ENCODE measurements around the gene CCDC78. TPM values are rescaled to one million over a fixed set of nuclear protein-coding genes. Genes with fewer than 3 reads are reported as not detected.

The CCDC78 gene
- total RNA-seq, 1 donor from 2014 or later: not detected

- peaks cover 46 to 54% (median 52%) of the 10 kb centered on the region in 3 donors for H3K27me3 ChIP-seq (ENCODE audit: control insufficient read depth in 3 of 3, insufficient read depth in 3 of 3, low read length in 3 of 3)
- no peak overlapping the region for H3K9ac ChIP-seq (ENCODE audit: low read depth in 1 of 3, low read length in 3 of 3)
- peaks cover 17 to 31% (median 20%) of the 10 kb centered on the region in 3 donors for H3K4me1 ChIP-seq (ENCODE audit: control insufficient read depth in 3 of 3, insufficient read depth in 3 of 3, low read length in 3 of 3)
- no peaks in the 10 kb centered on the region for H3K9me3 ChIP-seq (ENCODE audit: control insufficient read depth in 3 of 3, low read length in 3 of 3)
- H3K27ac ChIP-seq (ENCODE audit: low read depth, low read length): no peak overlapping the region
- H3K36me3 ChIP-seq (ENCODE audit: control insufficient read depth in 3 of 3, insufficient read depth in 3 of 3, low read length in 3 of 3): no peaks in the 10 kb centered on the region
- H3K4me3 ChIP-seq (ENCODE audit: low read length in 3 of 3): no peak overlapping the region
These were observed 14.5 kb downstream of the CCDC78 start for GRCh38 chr16:711548-712320.

GRCh38 chr16:711084-711483 lies 15.2 kb downstream of the CCDC78 start:
- peaks cover 52 to 61% (median 58%) of the 10 kb centered on the region in 3 donors for H3K27me3 ChIP-seq (ENCODE audit: control insufficient read depth in 3 of 3, insufficient read depth in 3 of 3, low read length in 3 of 3)
- no peaks in the 10 kb centered on the region for H3K36me3 ChIP-seq (ENCODE audit: control insufficient read depth in 3 of 3, insufficient read depth in 3 of 3, low read length in 3 of 3)
- peaks cover 11 to 28% (median 13%) of the 10 kb centered on the region in 3 donors for H3K4me1 ChIP-seq (ENCODE audit: control insufficient read depth in 3 of 3, insufficient read depth in 3 of 3, low read length in 3 of 3)
- no peak overlapping the region for H3K4me3 ChIP-seq (ENCODE audit: low read length in 3 of 3)
- no peaks in the 10 kb centered on the region for H3K9me3 ChIP-seq (ENCODE audit: control insufficient read depth in 3 of 3, low read length in 3 of 3)
- H3K9ac ChIP-seq (ENCODE audit: low read depth in 1 of 3, low read length in 3 of 3): no peak overlapping the region
- no peak overlapping the region for H3K27ac ChIP-seq (ENCODE audit: low read depth, low read length)

GRCh38 chr16:710500-711075 lies 15.7 kb downstream of the CCDC78 start:
- Histone ChIP-seq H3K4me3 (ENCODE audit: low read length in 3 of 3) (no peak overlapping the region), H3K9me3 (ENCODE audit: control insufficient read depth in 3 of 3, low read length in 3 of 3) (no peaks in the 10 kb centered on the region), H3K27me3 (ENCODE audit: control insufficient read depth in 3 of 3, insufficient read depth in 3 of 3, low read length in 3 of 3) (peaks cover 52 to 61% (median 58%) of the 10 kb centered on the region in 3 donors), H3K9ac (ENCODE audit: low read depth in 1 of 3, low read length in 3 of 3) (no peak overlapping the region), H3K4me1 (ENCODE audit: control insufficient read depth in 3 of 3, insufficient read depth in 3 of 3, low read length in 3 of 3) (peaks cover 9 to 24% (median 9%) of the 10 kb centered on the region in 3 donors), H3K27ac (ENCODE audit: low read depth, low read length) (no peak overlapping the region), H3K36me3 (ENCODE audit: control insufficient read depth in 3 of 3, insufficient read depth in 3 of 3, low read length in 3 of 3) (no peaks in the 10 kb centered on the region)

GRCh38 chr16:709566-710499 lies 16.4 kb downstream of the CCDC78 start:
- Histone ChIP-seq H3K4me1 (ENCODE audit: control insufficient read depth in 3 of 3, insufficient read depth in 3 of 3, low read length in 3 of 3) (peaks cover 9 to 21% (median 9%) of the 10 kb centered on the region in 3 donors), H3K9me3 (ENCODE audit: control insufficient read depth in 3 of 3, low read length in 3 of 3) (no peaks in the 10 kb centered on the region), H3K27me3 (ENCODE audit: control insufficient read depth in 3 of 3, insufficient read depth in 3 of 3, low read length in 3 of 3) (peaks cover 55 to 66% (median 60%) of the 10 kb centered on the region in 3 donors), H3K9ac (ENCODE audit: low read depth in 1 of 3, low read length in 3 of 3) (no peak overlapping the region), H3K4me3 (ENCODE audit: low read length in 3 of 3) (no peak overlapping the region), H3K27ac (ENCODE audit: low read depth, low read length) (no peak overlapping the region), H3K36me3 (ENCODE audit: control insufficient read depth in 3 of 3, insufficient read depth in 3 of 3, low read length in 3 of 3) (no peaks in the 10 kb centered on the region)

- peaks cover under 1 to 14% (median 7%) of the 10 kb centered on the region in 3 donors for H3K4me1 ChIP-seq (ENCODE audit: control insufficient read depth in 3 of 3, insufficient read depth in 3 of 3, low read length in 3 of 3)
- H3K9me3 ChIP-seq (ENCODE audit: control insufficient read depth in 3 of 3, low read length in 3 of 3): no peaks in the 10 kb centered on the region
- no peak overlapping the region for H3K27ac ChIP-seq (ENCODE audit: low read depth, low read length)
- H3K9ac ChIP-seq (ENCODE audit: low read depth in 1 of 3, low read length in 3 of 3): no peak overlapping the region
- no peaks in the 10 kb centered on the region for H3K36me3 ChIP-seq (ENCODE audit: control insufficient read depth in 3 of 3, insufficient read depth in 3 of 3, low read length in 3 of 3)
- no peak overlapping the region for H3K4me3 ChIP-seq (ENCODE audit: low read length in 3 of 3)
- H3K27me3 ChIP-seq (ENCODE audit: control insufficient read depth in 3 of 3, insufficient read depth in 3 of 3, low read length in 3 of 3): peaks cover 64 to 73% (median 67%) of the 10 kb centered on the region in 3 donors
These were observed 17.3 kb downstream of the CCDC78 start for GRCh38 chr16:708959-709358.

- H3K27ac ChIP-seq (ENCODE audit: low read depth, low read length): no peak overlapping the region
- H3K9me3 ChIP-seq (ENCODE audit: control insufficient read depth in 3 of 3, low read length in 3 of 3): no peaks in the 10 kb centered on the region
- H3K4me1 ChIP-seq (ENCODE audit: control insufficient read depth in 3 of 3, insufficient read depth in 3 of 3, low read length in 3 of 3): peaks cover 0 to 13% (median 7%) of the 10 kb centered on the region in 3 donors
- H3K36me3 ChIP-seq (ENCODE audit: control insufficient read depth in 3 of 3, insufficient read depth in 3 of 3, low read length in 3 of 3): no peaks in the 10 kb centered on the region
- H3K4me3 ChIP-seq (ENCODE audit: low read length in 3 of 3): no peak overlapping the region
- peaks cover 71 to 79% (median 73%) of the 10 kb centered on the region in 3 donors for H3K27me3 ChIP-seq (ENCODE audit: control insufficient read depth in 3 of 3, insufficient read depth in 3 of 3, low read length in 3 of 3)
- H3K9ac ChIP-seq (ENCODE audit: low read depth in 1 of 3, low read length in 3 of 3): no peak overlapping the region
These were observed 18.2 kb downstream of the CCDC78 start for GRCh38 chr16:708019-708418.

GRCh38 chr16:707062-707538 lies 19.1 kb downstream of the CCDC78 start:
- no peak overlapping the region for H3K27ac ChIP-seq (ENCODE audit: low read depth, low read length)
- H3K4me1 ChIP-seq (ENCODE audit: control insufficient read depth in 3 of 3, insufficient read depth in 3 of 3, low read length in 3 of 3): peaks cover 0 to 10% (median 7%) of the 10 kb centered on the region in 3 donors
- H3K9me3 ChIP-seq (ENCODE audit: control insufficient read depth in 3 of 3, low read length in 3 of 3): no peaks in the 10 kb centered on the region
- peaks cover 80 to 88% (median 83%) of the 10 kb centered on the region in 3 donors for H3K27me3 ChIP-seq (ENCODE audit: control insufficient read depth in 3 of 3, insufficient read depth in 3 of 3, low read length in 3 of 3)
- H3K9ac ChIP-seq (ENCODE audit: low read depth in 1 of 3, low read length in 3 of 3): no peak overlapping the region
- no peak overlapping the region for H3K4me3 ChIP-seq (ENCODE audit: low read length in 3 of 3)
- H3K36me3 ChIP-seq (ENCODE audit: control insufficient read depth in 3 of 3, insufficient read depth in 3 of 3, low read length in 3 of 3): no peaks in the 10 kb centered on the region

- peaks cover 0 to 10% (median 4%) of the 10 kb centered on the region in 3 donors for H3K4me1 ChIP-seq (ENCODE audit: control insufficient read depth in 3 of 3, insufficient read depth in 3 of 3, low read length in 3 of 3)
- H3K27me3 ChIP-seq (ENCODE audit: control insufficient read depth in 3 of 3, insufficient read depth in 3 of 3, low read length in 3 of 3): peaks cover 84 to 93% (median 87%) of the 10 kb centered on the region in 3 donors
- H3K9ac ChIP-seq (ENCODE audit: low read depth in 1 of 3, low read length in 3 of 3): no peak overlapping the region
- H3K4me3 ChIP-seq (ENCODE audit: low read length in 3 of 3): no peak overlapping the region
- no peaks in the 10 kb centered on the region for H3K36me3 ChIP-seq (ENCODE audit: control insufficient read depth in 3 of 3, insufficient read depth in 3 of 3, low read length in 3 of 3)
- no peak overlapping the region for H3K27ac ChIP-seq (ENCODE audit: low read depth, low read length)
- H3K9me3 ChIP-seq (ENCODE audit: control insufficient read depth in 3 of 3, low read length in 3 of 3): no peaks in the 10 kb centered on the region
These were observed 19.8 kb downstream of the CCDC78 start for GRCh38 chr16:706189-707061.
